Left lung (tissue), 10 donors: ENCODE results near the gene ASB16. TPM values are rescaled to one million over a fixed set of nuclear protein-coding genes. Genes with fewer than 3 reads are reported as not detected.

Experiments
- ATAC-seq: fragments of 200-7000 bp; cut with Tn5 transposase; one replicate; pipeline ENCODE4 v1.9.1; 2020; ENCODE audit warnings: moderate library complexity
- DNase-seq, 4 donors: peaks; one replicate each; pipeline ENCODE4 v3.0.0-alpha.2; 2013 to 2020
- H3K27ac ChIP-seq, 2 donors: fragments of 200-600 bp; sonication (generic) in 1 of 2; one replicate each; pipeline versions ENCODE4 v1.5.0 to v1.8.0; 2020 to 2021
- H3K27me3 ChIP-seq, 2 donors: fragments of 200-600 bp; sonication (generic) in 1 of 2; one replicate each; pipeline versions ENCODE4 v1.5.0 to v1.8.0; 2020 to 2021
- H3K36me3 ChIP-seq, 2 donors: fragments of 200-600 bp; sonication (generic) in 1 of 2; one replicate each; pipeline versions ENCODE4 v1.5.0 to v1.8.0; 2020 to 2021
- H3K4me1 ChIP-seq, 2 donors: fragments of 200-600 bp; one replicate each; pipeline ENCODE4 v1.8.0; 2021
- H3K4me3 ChIP-seq, 2 donors: fragments of 200-600 bp; sonication (generic) in 1 of 2; one replicate each; pipeline versions ENCODE4 v1.5.0 to v1.8.0; 2020 to 2021; ENCODE audit warnings: mild to moderate bottlenecking in 1 of 2
- H3K9me3 ChIP-seq, 2 donors: fragments of 200-600 bp; sonication (generic) in 1 of 2; one replicate each; pipeline versions ENCODE4 v1.5.0 to v1.8.0; 2020 to 2021
- intact Hi-C, 2 donors: fragments of 100-400 bp; cut with DNase I; formaldehyde crosslinking; loops; one replicate each; pipeline versions ENCODE4 v1.11.2 to v1.14.2; 2022
- polyA plus RNA-seq, 6 donors: library from polyadenylated mRNA; unstranded; fragments of 120-200 nt; gene quantifications; one replicate each; pipeline ENCODE4 v1.2.1, GENCODE V29; 2013; ENCODE audit not compliant: insufficient read length in 6 of 6
- total RNA-seq, 2 donors: library from RNA; stranded (reverse); fragmentation: NEBNext Ultra II Directional; extraction: Animal tissue kit (Norgen Biotek cat#: 25700); gene quantifications; one replicate each; pipeline ENCODE4 v1.2.1, GENCODE V29; 2021
- TF ChIP-seq, protein P1 (sequence below), 2 donors: fragments of 200-600 bp; sonication (generic) in 1 of 2; IDR thresholded peaks; one replicate each; pipeline versions ENCODE4 v1.5.0 to v1.8.0; 2021; ENCODE audit warnings: antibody characterized with exemption in 2 of 2
- donor health status: DM: no; HTN: yes; CAD: no.
- donor health status: DM: no; HTN: no; CAD: no.

Gene ASB16
- total and polyA plus RNA-seq, 8 donors: 2.4 to 3.8 (median 3.5) TPM; not detected in 2

DNA sequence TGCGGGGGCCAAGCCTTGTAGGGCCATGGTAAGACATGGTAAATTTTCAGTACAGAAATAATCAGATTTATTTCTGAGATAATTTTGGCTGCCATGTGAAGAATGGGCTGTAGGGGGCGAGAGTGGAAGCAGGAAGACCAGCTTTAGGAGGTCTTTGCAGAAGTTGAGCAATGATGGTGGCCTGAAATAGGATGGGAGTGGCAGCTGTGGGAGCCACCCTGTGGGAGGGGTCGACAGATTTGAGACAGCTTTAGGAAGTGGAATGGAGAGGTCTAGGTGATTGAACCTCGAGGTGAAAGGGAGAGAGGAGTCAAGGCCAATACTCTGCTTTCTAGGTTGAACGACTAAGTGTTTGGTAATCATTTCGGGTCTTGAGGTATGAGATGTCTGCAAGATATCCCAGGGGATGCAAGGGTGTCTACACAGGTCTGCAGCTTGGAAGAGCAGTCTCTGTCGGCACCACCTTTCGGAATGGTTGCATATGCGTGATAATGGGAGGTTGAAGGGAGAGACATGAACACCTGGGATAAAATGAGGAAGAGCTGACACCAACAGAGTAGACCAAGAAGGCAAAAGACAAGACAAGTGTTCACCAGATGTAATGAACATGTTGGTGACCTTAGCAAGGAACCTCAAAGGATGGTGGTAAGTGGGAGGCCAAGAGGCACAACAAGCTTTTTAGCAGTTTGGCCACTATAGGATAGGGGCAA is 33.4 kb downstream of the ASB16 start:
- Histone ChIP-seq H3K4me1 (peaks cover 0 to 38% of the 10 kb centered on the region in 2 donors), H3K9me3 (no peaks in the 10 kb centered on the region), H3K27me3 (no peaks in the 10 kb centered on the region), H3K36me3 (peaks cover 0 to 25% of the 10 kb centered on the region in 2 donors), H3K27ac (peak overlapping the region in 1 of 2 donors; percentile 61), H3K4me3 (no peak overlapping the region)
- TF ChIP-seq, protein P1, sequence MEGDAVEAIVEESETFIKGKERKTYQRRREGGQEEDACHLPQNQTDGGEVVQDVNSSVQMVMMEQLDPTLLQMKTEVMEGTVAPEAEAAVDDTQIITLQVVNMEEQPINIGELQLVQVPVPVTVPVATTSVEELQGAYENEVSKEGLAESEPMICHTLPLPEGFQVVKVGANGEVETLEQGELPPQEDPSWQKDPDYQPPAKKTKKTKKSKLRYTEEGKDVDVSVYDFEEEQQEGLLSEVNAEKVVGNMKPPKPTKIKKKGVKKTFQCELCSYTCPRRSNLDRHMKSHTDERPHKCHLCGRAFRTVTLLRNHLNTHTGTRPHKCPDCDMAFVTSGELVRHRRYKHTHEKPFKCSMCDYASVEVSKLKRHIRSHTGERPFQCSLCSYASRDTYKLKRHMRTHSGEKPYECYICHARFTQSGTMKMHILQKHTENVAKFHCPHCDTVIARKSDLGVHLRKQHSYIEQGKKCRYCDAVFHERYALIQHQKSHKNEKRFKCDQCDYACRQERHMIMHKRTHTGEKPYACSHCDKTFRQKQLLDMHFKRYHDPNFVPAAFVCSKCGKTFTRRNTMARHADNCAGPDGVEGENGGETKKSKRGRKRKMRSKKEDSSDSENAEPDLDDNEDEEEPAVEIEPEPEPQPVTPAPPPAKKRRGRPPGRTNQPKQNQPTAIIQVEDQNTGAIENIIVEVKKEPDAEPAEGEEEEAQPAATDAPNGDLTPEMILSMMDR (IDR thresholded peaks at IDR 0.05): peak; percentile 47 to 55
- ATAC-seq (no peak), DNase-seq (peak in 1 of 4 donors; percentile 51)
- intact Hi-C loops: no loop called here

DNA sequence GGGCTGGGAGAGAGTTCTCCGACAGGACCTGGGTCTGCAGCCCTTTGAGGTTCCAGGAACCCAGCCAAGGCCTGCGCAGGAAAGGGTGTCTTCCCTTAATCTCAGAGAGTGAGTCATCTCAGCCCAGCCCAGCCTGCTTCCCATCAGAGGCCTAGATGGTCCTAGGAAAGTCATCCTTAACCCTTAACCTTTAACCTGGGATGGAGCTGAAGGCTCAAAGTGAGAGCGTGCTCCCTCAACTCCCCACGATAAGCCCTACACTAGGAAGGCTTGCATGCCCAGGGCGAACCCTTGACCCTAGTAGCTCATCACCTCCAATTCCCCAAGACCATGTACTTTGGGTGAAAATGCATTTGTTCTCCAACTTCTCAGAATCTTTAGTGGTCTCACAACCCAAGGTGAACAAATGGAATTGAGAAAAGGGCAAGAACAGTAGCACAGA is 34.0 kb downstream of the ASB16 start:
- ATAC-seq (no peak), DNase-seq (no peak)
- intact Hi-C loops: no loop called here
- H3K4me3 ChIP-seq: no peak overlapping the region
- TF ChIP-seq, protein P1 (IDR thresholded peaks at IDR 0.05): no peak
- peaks cover 0 to 43% of the 10 kb centered on the region in 2 donors for H3K4me1 ChIP-seq
- peak overlapping the region in 1 of 2 donors; percentile 61 for H3K27ac ChIP-seq
- no peaks in the 10 kb centered on the region for H3K27me3 ChIP-seq
- H3K36me3 ChIP-seq: peaks cover 0 to 31% of the 10 kb centered on the region in 2 donors
- no peaks in the 10 kb centered on the region for H3K9me3 ChIP-seq

DNA sequence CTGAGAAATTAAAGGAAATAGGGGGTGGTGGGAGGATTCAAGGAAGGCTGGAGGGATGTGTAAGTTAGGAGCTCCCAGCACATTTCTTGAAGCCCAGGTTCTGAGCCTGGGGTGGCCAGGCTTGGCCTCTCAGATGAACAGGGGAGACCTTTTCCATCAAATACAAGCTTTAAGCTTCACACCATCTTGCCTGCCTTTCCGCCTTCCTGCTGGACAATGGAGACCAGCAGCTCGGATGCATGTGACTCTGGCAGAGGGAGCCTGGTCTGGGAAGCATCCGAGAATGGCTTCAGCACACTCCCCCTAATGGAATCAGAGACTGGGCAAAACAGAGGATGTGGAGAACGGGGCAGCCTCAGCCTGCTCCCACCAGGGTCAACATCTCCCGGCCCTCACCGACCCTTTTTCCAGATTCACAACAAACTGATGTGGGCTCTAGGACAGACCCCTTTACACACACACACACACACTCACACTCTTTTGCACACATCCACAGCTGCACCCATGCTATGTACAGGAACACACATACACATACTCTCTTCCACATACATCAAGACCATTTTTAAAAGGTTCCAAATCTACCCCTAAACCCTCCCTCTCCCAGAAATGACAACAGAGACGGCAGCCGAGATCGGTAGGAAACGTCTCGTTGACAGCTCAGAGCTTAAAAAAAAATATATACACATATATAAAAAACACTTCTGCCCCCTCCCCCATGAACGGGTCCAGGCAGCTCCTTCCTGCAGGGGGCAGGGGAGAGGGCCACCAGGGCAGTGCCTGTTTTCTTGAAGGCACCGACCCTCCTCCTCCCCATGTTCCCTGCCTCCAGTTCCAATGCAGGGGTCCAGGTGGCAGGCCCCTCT is 35.7 kb downstream of the ASB16 start:
- Histone ChIP-seq H3K9me3 (no peaks in the 10 kb centered on the region), H3K4me3 (no peak overlapping the region), H3K27ac (no peak overlapping the region), H3K4me1 (peaks cover 8 to 54% of the 10 kb centered on the region in 2 donors), H3K27me3 (no peaks in the 10 kb centered on the region), H3K36me3 (peaks cover 0 to 47% of the 10 kb centered on the region in 2 donors)
- DNase-seq (no peak), ATAC-seq (no peak)
- TF ChIP-seq, protein P1 (IDR thresholded peaks at IDR 0.05): no peak
- intact Hi-C loops: no loop called here

DNA sequence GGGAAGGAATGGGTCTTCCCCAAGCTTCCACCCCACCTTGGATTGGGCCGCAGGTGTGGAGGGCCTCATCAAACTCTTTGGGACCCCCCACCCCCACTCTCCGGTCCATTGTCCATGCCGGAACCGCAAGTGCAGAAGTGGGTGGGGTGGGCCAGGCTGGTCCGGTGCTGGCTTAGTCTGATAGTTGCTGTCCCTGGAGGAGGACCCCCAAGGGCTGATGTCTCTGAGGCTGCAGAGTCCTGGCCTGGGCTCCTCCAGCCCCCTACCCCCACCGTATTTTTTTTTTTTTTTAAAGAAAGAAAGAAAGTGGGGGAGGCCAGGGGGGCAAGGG is 36.3 kb downstream of the ASB16 start:
- TF ChIP-seq, protein P1 (IDR thresholded peaks at IDR 0.05): no peak
- Histone ChIP-seq H3K4me1 (peaks cover 8 to 55% of the 10 kb centered on the region in 2 donors), H3K4me3 (no peak overlapping the region), H3K9me3 (no peaks in the 10 kb centered on the region), H3K36me3 (peaks cover 0 to 53% of the 10 kb centered on the region in 2 donors), H3K27ac (no peak overlapping the region), H3K27me3 (no peaks in the 10 kb centered on the region)
- no peak for DNase-seq
- no peak for ATAC-seq
- intact Hi-C loops: no loop called here

DNA sequence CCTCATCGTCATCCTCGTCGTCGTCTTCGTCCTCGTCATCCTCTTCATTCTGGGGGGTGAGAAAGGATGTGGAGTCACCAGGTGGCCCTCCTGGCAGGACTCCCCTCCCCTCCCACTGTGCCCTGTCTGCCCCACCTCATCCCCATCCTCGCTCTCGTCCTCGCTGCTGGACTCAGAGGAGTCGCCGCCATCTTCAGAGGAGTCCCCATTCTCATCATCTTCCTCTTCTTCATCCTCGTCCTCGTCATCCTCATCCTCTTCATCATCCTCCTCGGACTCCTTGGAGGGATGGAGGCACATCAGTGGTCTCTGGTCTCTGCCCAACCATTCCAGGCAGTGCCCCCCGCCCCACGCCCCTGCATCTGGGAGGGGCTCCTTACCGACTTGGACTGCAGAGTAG is 36.8 kb downstream of the ASB16 start:
- no peak for DNase-seq
- intact Hi-C loops: no loop called here
- Histone ChIP-seq H3K4me3 (no peak overlapping the region), H3K27ac (no peak overlapping the region), H3K4me1 (peaks cover 8 to 55% of the 10 kb centered on the region in 2 donors), H3K27me3 (no peaks in the 10 kb centered on the region), H3K36me3 (peaks cover 0 to 58% of the 10 kb centered on the region in 2 donors), H3K9me3 (no peaks in the 10 kb centered on the region)
- ATAC-seq: no peak
- TF ChIP-seq, protein P1 (IDR thresholded peaks at IDR 0.05): no peak
